ENCODE data around the gene YOD1. TPM values are rescaled to one million over a fixed set of nuclear protein-coding genes. Genes with fewer than 3 reads are reported as not detected.

The YOD1 gene
- total RNA-seq, 1 experiment from 2014 or later, result 9.4 TPM

- DNase-seq (ENCODE audit: low read depth, low spot score), result peak; percentile 76
- in situ Hi-C loops (cut with HindIII; ENCODE audit: low pct_unique_long_range_greater_than_20kb, low sequenced_read_pairs), result no loop called here
Measured at GRCh38 chr1:207021139-207021861, 29.7 kb downstream of the YOD1 start.

GRCh38 chr1:207020709-207021107, 30.3 kb downstream of the YOD1 start:
- in situ Hi-C loops (cut with HindIII; ENCODE audit: low pct_unique_long_range_greater_than_20kb, low sequenced_read_pairs), result no loop called here
- DNase-seq (ENCODE audit: low read depth, low spot score), result no peak

- in situ Hi-C loops (cut with HindIII; ENCODE audit: low pct_unique_long_range_greater_than_20kb, low sequenced_read_pairs), result no loop called here
- no peak for DNase-seq (ENCODE audit: low read depth, low spot score)
Measured at GRCh38 chr1:207020065-207020708, 30.8 kb downstream of the YOD1 start.

- DNase-seq (ENCODE audit: low read depth, low spot score), result no peak
- in situ Hi-C loops (cut with HindIII; ENCODE audit: low pct_unique_long_range_greater_than_20kb, low sequenced_read_pairs), result no loop called here
Measured at GRCh38 chr1:207019661-207020060, 31.3 kb downstream of the YOD1 start.

- in situ Hi-C loops (cut with HindIII; ENCODE audit: low pct_unique_long_range_greater_than_20kb, low sequenced_read_pairs), result no loop called here
- DNase-seq (ENCODE audit: low read depth, low spot score), result no peak
Measured at GRCh38 chr1:207019161-207019560, 31.8 kb downstream of the YOD1 start.

- no peak for DNase-seq (ENCODE audit: low read depth, low spot score)
- in situ Hi-C loops (cut with HindIII; ENCODE audit: low pct_unique_long_range_greater_than_20kb, low sequenced_read_pairs), result no loop called here
Measured at GRCh38 chr1:207018707-207019106, 32.3 kb downstream of the YOD1 start.

- DNase-seq (ENCODE audit: low read depth, low spot score), result no peak
- in situ Hi-C loops (cut with HindIII; ENCODE audit: low pct_unique_long_range_greater_than_20kb, low sequenced_read_pairs), result no loop called here
Measured at GRCh38 chr1:207017615-207018559, 33.1 kb downstream of the YOD1 start.

GRCh38 chr1:207015791-207016190, 35.2 kb downstream of the YOD1 start:
- no peak for DNase-seq (ENCODE audit: low read depth, low spot score)
- in situ Hi-C loops (cut with HindIII; ENCODE audit: low pct_unique_long_range_greater_than_20kb, low sequenced_read_pairs), result no loop called here

GRCh38 chr1:207014728-207015127, 36.3 kb downstream of the YOD1 start:
- DNase-seq (ENCODE audit: low read depth, low spot score), result no peak
- in situ Hi-C loops (cut with HindIII; ENCODE audit: low pct_unique_long_range_greater_than_20kb, low sequenced_read_pairs), result no loop called here

- DNase-seq (ENCODE audit: low read depth, low spot score), result peak; percentile 65
- in situ Hi-C loops (cut with HindIII; ENCODE audit: low pct_unique_long_range_greater_than_20kb, low sequenced_read_pairs), result no loop called here
Measured at GRCh38 chr1:207013321-207014085, 37.5 kb downstream of the YOD1 start.

- in situ Hi-C loops (cut with HindIII; ENCODE audit: low pct_unique_long_range_greater_than_20kb, low sequenced_read_pairs), result no loop called here
- no peak for DNase-seq (ENCODE audit: low read depth, low spot score)
Measured at GRCh38 chr1:207010726-207011125, 40.3 kb downstream of the YOD1 start.

- peak; percentile 28 for DNase-seq (ENCODE audit: low read depth, low spot score)
- in situ Hi-C loops (cut with HindIII; ENCODE audit: low pct_unique_long_range_greater_than_20kb, low sequenced_read_pairs), result no loop called here
Measured at GRCh38 chr1:207009945-207010344, 41.1 kb downstream of the YOD1 start.

- in situ Hi-C loops (cut with HindIII; ENCODE audit: low pct_unique_long_range_greater_than_20kb, low sequenced_read_pairs), result no loop called here
- peak; percentile 89 for DNase-seq (ENCODE audit: low read depth, low spot score)
Measured at GRCh38 chr1:207009182-207009850, 41.7 kb downstream of the YOD1 start.

GRCh38 chr1:207007352-207008033, 43.5 kb downstream of the YOD1 start:
- DNase-seq (ENCODE audit: low read depth, low spot score), result peak; percentile 95
- in situ Hi-C loops (cut with HindIII; ENCODE audit: low pct_unique_long_range_greater_than_20kb, low sequenced_read_pairs), result no loop called here

GRCh38 chr1:207006914-207007313, 44.1 kb downstream of the YOD1 start:
- DNase-seq (ENCODE audit: low read depth, low spot score), result no peak
- in situ Hi-C loops (cut with HindIII; ENCODE audit: low pct_unique_long_range_greater_than_20kb, low sequenced_read_pairs), result no loop called here

- no peak for DNase-seq (ENCODE audit: low read depth, low spot score)
Measured at GRCh38 chr1:207006083-207006482, 44.9 kb downstream of the YOD1 start.

More at GRCh38 chr1:207006083-207006482, 44.9 kb downstream of the YOD1 start:
- in situ Hi-C loops (cut with HindIII; ENCODE audit: low pct_unique_long_range_greater_than_20kb, low sequenced_read_pairs), result no loop called here

Measured in SK-MEL-5 (cell line).